ENCODE measurements around the gene MGAT5B. TPM values are rescaled to one million over a fixed set of nuclear protein-coding genes. Genes with fewer than 3 reads are reported as not detected.

MGAT5B gene
- total RNA-seq, 1 experiment from 2014 or later = 4.4 TPM

DNA sequence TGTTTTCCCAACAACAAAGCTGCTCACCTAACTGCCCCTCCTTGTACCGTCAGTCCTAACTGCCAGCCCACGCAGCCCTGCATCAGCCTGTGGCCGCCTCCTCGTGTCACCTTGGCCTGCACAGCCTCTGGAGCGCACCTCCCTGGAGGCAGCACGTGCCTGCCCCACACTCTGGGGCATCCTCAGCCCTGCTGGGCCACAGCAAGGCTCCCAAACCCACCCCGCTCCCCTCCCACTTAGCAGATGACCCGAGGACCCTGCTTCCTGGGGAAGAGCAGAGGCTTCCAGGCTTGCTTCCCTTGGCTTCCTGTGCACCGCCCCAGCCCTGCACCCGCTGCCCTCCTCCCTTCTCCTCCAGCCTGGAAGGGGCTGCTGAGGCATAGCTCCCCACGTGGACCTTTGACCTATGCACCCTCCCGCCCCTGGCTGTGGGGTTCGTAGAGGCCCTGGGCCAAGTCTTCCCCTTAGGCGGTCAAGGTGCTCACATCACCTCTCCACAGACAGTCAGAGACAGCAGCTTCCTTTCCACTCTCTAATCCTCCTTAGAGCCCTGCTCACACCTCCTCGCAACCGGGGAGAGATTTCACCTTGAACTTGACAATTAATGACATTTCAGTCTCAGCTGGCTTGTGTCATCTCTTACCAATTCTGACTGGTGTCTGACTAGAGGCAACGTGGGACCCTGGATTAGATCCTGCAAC lies 115.0 kb downstream of the MGAT5B start:
- H3K4me3 ChIP-seq (replicated peaks in 1 of 2; ENCODE audit: low read depth in 1 of 2, low read length in 2 of 2) = no peak overlapping the region
- H3K9me2 ChIP-seq (ENCODE audit: insufficient read depth) = no peaks in the 10 kb centered on the region
- BruUV-seq (replicated peaks) = no TSS peak
- H3K36me3 ChIP-seq (ENCODE audit: control insufficient read depth in 1 of 2, insufficient read depth in 2 of 2, low read length in 2 of 2) = no peaks in the 10 kb centered on the region
- RAD21 ChIA-PET (ENCODE audit: low non-redundant PET in 1 of 2, low total read pairs in 2 of 2, uncharacterized antibody in 2 of 2, unreplicated experiment in 2 of 2) = interaction anchor here in 1 of 2 experiments (0.6 kb wide), 1 partner anchor 56 kb away, joined by 3 read pairs; no protein-coding TSS in a partner anchor
- H3K9ac ChIP-seq (ENCODE audit: low read length) = no peak overlapping the region
- H4K20me1 ChIP-seq (ENCODE audit: insufficient read depth) = no peaks in the 10 kb centered on the region
- intact Hi-C loops (cut with micrococcal nuclease) = no loop called here
- TF ChIP-seq ZFX (IDR thresholded peaks at IDR 0.05) = no peak
- TF ChIP-seq RAD21 (IDR thresholded peaks at IDR 0.05; ENCODE audit: low read depth) = no peak
- TF ChIP-seq, protein P1, sequence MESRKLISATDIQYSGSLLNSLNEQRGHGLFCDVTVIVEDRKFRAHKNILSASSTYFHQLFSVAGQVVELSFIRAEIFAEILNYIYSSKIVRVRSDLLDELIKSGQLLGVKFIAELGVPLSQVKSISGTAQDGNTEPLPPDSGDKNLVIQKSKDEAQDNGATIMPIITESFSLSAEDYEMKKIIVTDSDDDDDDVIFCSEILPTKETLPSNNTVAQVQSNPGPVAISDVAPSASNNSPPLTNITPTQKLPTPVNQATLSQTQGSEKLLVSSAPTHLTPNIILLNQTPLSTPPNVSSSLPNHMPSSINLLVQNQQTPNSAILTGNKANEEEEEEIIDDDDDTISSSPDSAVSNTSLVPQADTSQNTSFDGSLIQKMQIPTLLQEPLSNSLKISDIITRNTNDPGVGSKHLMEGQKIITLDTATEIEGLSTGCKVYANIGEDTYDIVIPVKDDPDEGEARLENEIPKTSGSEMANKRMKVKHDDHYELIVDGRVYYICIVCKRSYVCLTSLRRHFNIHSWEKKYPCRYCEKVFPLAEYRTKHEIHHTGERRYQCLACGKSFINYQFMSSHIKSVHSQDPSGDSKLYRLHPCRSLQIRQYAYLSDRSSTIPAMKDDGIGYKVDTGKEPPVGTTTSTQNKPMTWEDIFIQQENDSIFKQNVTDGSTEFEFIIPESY (IDR thresholded peaks at IDR 0.05; ENCODE audit: extremely low read depth, insufficient replicate concordance, low read length) = no peak
- no peak for TF ChIP-seq FOSL1 (IDR thresholded peaks at IDR 0.05; ENCODE audit: low read depth)
- TF ChIP-seq, protein P2, sequence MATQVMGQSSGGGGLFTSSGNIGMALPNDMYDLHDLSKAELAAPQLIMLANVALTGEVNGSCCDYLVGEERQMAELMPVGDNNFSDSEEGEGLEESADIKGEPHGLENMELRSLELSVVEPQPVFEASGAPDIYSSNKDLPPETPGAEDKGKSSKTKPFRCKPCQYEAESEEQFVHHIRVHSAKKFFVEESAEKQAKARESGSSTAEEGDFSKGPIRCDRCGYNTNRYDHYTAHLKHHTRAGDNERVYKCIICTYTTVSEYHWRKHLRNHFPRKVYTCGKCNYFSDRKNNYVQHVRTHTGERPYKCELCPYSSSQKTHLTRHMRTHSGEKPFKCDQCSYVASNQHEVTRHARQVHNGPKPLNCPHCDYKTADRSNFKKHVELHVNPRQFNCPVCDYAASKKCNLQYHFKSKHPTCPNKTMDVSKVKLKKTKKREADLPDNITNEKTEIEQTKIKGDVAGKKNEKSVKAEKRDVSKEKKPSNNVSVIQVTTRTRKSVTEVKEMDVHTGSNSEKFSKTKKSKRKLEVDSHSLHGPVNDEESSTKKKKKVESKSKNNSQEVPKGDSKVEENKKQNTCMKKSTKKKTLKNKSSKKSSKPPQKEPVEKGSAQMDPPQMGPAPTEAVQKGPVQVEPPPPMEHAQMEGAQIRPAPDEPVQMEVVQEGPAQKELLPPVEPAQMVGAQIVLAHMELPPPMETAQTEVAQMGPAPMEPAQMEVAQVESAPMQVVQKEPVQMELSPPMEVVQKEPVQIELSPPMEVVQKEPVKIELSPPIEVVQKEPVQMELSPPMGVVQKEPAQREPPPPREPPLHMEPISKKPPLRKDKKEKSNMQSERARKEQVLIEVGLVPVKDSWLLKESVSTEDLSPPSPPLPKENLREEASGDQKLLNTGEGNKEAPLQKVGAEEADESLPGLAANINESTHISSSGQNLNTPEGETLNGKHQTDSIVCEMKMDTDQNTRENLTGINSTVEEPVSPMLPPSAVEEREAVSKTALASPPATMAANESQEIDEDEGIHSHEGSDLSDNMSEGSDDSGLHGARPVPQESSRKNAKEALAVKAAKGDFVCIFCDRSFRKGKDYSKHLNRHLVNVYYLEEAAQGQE (IDR thresholded peaks at IDR 0.05; ENCODE audit: low read depth) = no peak
- no peak for TF ChIP-seq CEBPB (IDR thresholded peaks at IDR 0.05; ENCODE audit: low read depth)
- no peak for TF ChIP-seq ZNF274 (IDR thresholded peaks at IDR 0.05; ENCODE audit: low read depth, low read length)
- TF ChIP-seq CBX3 (IDR thresholded peaks at IDR 0.05; ENCODE audit: low read depth) = no peak
- TF ChIP-seq, protein P3, sequence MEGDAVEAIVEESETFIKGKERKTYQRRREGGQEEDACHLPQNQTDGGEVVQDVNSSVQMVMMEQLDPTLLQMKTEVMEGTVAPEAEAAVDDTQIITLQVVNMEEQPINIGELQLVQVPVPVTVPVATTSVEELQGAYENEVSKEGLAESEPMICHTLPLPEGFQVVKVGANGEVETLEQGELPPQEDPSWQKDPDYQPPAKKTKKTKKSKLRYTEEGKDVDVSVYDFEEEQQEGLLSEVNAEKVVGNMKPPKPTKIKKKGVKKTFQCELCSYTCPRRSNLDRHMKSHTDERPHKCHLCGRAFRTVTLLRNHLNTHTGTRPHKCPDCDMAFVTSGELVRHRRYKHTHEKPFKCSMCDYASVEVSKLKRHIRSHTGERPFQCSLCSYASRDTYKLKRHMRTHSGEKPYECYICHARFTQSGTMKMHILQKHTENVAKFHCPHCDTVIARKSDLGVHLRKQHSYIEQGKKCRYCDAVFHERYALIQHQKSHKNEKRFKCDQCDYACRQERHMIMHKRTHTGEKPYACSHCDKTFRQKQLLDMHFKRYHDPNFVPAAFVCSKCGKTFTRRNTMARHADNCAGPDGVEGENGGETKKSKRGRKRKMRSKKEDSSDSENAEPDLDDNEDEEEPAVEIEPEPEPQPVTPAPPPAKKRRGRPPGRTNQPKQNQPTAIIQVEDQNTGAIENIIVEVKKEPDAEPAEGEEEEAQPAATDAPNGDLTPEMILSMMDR (IDR thresholded peaks at IDR 0.05 in 2 of 3, conservative IDR thresholded peaks at IDR 0.05 in 1 of 3; ENCODE audit: borderline replicate concordance in 1 of 3, insufficient read depth in 1 of 3, low read depth in 2 of 3, low read length in 2 of 3) = no peak
- TF ChIP-seq EZH2 (IDR thresholded peaks at IDR 0.05) = no peak
- TF ChIP-seq, protein P4, sequence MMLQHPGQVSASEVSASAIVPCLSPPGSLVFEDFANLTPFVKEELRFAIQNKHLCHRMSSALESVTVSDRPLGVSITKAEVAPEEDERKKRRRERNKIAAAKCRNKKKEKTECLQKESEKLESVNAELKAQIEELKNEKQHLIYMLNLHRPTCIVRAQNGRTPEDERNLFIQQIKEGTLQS (IDR thresholded peaks at IDR 0.05) = no peak
- TF ChIP-seq POLR2AphosphoS5 (IDR thresholded peaks at IDR 0.05; ENCODE audit: low read depth, low read length) = no peak
- no peak for TF ChIP-seq TCF7L2 (IDR thresholded peaks at IDR 0.05; ENCODE audit: borderline replicate concordance, extremely low read depth, insufficient read depth, insufficient read length)
- no peak for TF ChIP-seq SIN3A (IDR thresholded peaks at IDR 0.05; ENCODE audit: low read depth)
- no peak for TF ChIP-seq EGR1 (IDR thresholded peaks at IDR 0.05; ENCODE audit: low read depth)
- TF ChIP-seq JUND (IDR thresholded peaks at IDR 0.05) = no peak
- H3K9me3 ChIP-seq (ENCODE audit: control insufficient read depth in 1 of 2, insufficient read depth in 1 of 2, low read depth in 1 of 2, low read length in 2 of 2) = 0 out of 4 replicates have a peak, but pooled peaks cover 0 to 3% of the 10 kb centered on the region in 2 experiments
- POLR2A ChIA-PET = no interaction called here
- no peak overlapping the region for H3K27ac ChIP-seq (ENCODE audit: low read depth, low read length)
- DNase-seq (ENCODE audit: low read depth, low spot score) = no peak
- H2AFZ ChIP-seq (ENCODE audit: low read depth, low read length, poor library complexity, severe bottlenecking) = no peak overlapping the region
- no peak overlapping the region for H3K4me2 ChIP-seq (ENCODE audit: low read length)
- CTCF ChIA-PET = no interaction called here
- ATAC-seq = 0 out of 2 replicates have a peak, but pooled peaks have one; percentile 20
- no peaks in the 10 kb centered on the region for H3K79me2 ChIP-seq (ENCODE audit: insufficient read depth, low read length)
- H3K27me3 ChIP-seq (ENCODE audit: insufficient read depth, low read length) = peaks cover 14% of the 10 kb centered on the region; the same call in 1 of the 2 replicates
- no peaks in the 10 kb centered on the region for H3K4me1 ChIP-seq (ENCODE audit: control insufficient read depth in 1 of 2, insufficient read depth in 2 of 2, low read length in 2 of 2)
